Tibial nerve (tissue), 4 donors: ENCODE data around the gene LYPD4. TPM values are rescaled to one million over a fixed set of nuclear protein-coding genes. Genes with fewer than 3 reads are reported as not detected.
A peak's percentile ranks its signal among the peaks of the same experiment; 100 is the strongest.

ENCODE experiments used
- DNase-seq, 2 donors: peaks; one replicate each; pipeline ENCODE4 v3.0.0-alpha.2; 2019; ENCODE audit warnings: low spot score in 2 of 2
- H3K27ac ChIP-seq, 4 donors: fragments of 200-600 bp; sonication (generic) in 3 of 4; one replicate each; pipeline ENCODE4 v1.5.1; 2017 to 2019; ENCODE audit warnings: mild to moderate bottlenecking in 1 of 4
- H3K27me3 ChIP-seq, 2 donors: fragments of 200-600 bp; sonication (generic) in 1 of 2; one replicate each; pipeline versions ENCODE4 v1.5.1 to v1.6.0; 2017 to 2019
- H3K36me3 ChIP-seq, 3 donors: fragments of 200-600 bp; sonication (generic); one replicate each; pipeline ENCODE4 v1.5.1; 2018 to 2019
- H3K4me1 ChIP-seq, 4 donors: fragments of 200-600 bp; sonication (generic) in 3 of 4; one replicate each; pipeline ENCODE4 v1.5.1; 2017 to 2019
- H3K4me3 ChIP-seq, 4 donors: fragments of 200-600 bp; sonication (generic) in 3 of 4; one replicate each; pipeline ENCODE4 v1.5.1; 2017 to 2019; ENCODE audit warnings: mild to moderate bottlenecking in 1 of 4, moderate library complexity in 1 of 4
- H3K9me3 ChIP-seq, 4 donors: fragments of 200-600 bp; sonication (generic) in 3 of 4; one replicate each; pipeline ENCODE4 v1.5.1; 2017 to 2019
- CTCF ChIP-seq, 5 experiments: fragments of 200-600 bp in 3 of 5; fragments of 450-650 bp in 2 of 5; sonication (generic) in 3 of 5; IDR thresholded peaks; one replicate each; pipeline ENCODE4 v1.5.1; 2016 to 2019; ENCODE audit warnings: antibody characterized with exemption in 5 of 5, mild to moderate bottlenecking in 3 of 5, moderate library complexity in 2 of 5
- EP300 ChIP-seq, 2 donors: sonication (generic); formaldehyde crosslinking; IDR thresholded peaks; one replicate each; pipeline ENCODE4 v1.6.1; 2017; ENCODE audit warnings: antibody characterized with exemption in 2 of 2, mild to moderate bottlenecking in 1 of 2
- POLR2A ChIP-seq, 2 donors: fragments of 450-650 bp; IDR thresholded peaks; one replicate each; pipeline ENCODE4 v1.6.1; 2017; ENCODE audit warnings: antibody characterized with exemption in 2 of 2, mild to moderate bottlenecking in 2 of 2, moderate library complexity in 2 of 2
- WGBS, 2 donors: methylation state at CpG; one replicate each; pipeline ENCODE4 v1.1.5; 2018; 5-methylcytosine and 5-hydroxymethylcytosine counted together
- total RNA-seq, 4 donors: library from RNA; depleted of rRNA; stranded (reverse); fragments of >200 nt; gene quantifications; one replicate each; pipeline ENCODE4 v1.1.0, GENCODE V29; 2016

LYPD4 gene
- total RNA-seq, 4 donors from 2014 or later: not detected

DNA sequence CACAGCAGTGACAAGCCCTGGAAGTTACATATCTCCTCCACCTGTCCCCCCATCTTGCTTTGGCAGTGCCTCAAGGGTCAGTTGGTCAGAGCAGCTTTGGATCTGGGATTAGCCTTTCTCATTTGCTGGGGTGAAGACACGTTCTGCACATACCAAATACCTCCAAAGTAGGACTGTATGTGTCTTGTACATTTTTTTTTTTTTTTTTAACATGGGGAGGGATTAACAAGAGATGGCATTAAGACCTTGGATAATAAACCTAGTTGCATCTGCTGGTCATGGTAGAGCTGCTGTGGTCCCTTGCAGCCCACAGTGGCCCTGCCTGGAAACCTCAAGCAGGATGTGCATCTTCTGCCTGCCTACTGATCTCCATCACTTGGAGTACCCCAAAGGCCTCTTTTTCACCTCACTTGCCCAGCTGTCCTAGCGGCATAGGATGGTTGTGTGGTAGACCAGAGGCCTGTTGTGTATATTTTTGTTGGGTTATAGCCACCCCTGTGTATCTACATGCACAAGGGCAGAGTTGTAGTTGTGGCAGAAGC lies 18.0 kb upstream of the LYPD4 start:
- TF ChIP-seq EP300 (IDR thresholded peaks at IDR 0.05) (no peak), CTCF (IDR thresholded peaks at IDR 0.05) (no peak), POLR2A (IDR thresholded peaks at IDR 0.05) (no peak)
- H3K36me3 ChIP-seq: peaks cover 0 to 61% (median 0%) of the 10 kb centered on the region in 3 donors
- H3K9me3 ChIP-seq: no peaks in the 10 kb centered on the region
- WGBS, 2 donors: 72 to 78% methylated on average over 2 of the region's 2 CpGs
- peaks cover 3 to 62% (median 32%) of the 10 kb centered on the region in 4 donors for H3K4me1 ChIP-seq
- no peaks in the 10 kb centered on the region for H3K27me3 ChIP-seq
- H3K4me3 ChIP-seq: no peak overlapping the region
- no peak overlapping the region for H3K27ac ChIP-seq
- DNase-seq: no peak

- TF ChIP-seq CTCF (IDR thresholded peaks at IDR 0.05) (no peak), EP300 (IDR thresholded peaks at IDR 0.05) (no peak), POLR2A (IDR thresholded peaks at IDR 0.05) (no peak)
- DNase-seq: no peak
- Histone ChIP-seq H3K27me3 (no peaks in the 10 kb centered on the region), H3K27ac (no peak overlapping the region), H3K9me3 (no peaks in the 10 kb centered on the region), H3K4me1 (peaks cover 3 to 61% (median 32%) of the 10 kb centered on the region in 4 donors), H3K4me3 (peak overlapping the region in 1 of 4 donors; percentile 5), H3K36me3 (peaks cover 0 to 54% (median 0%) of the 10 kb centered on the region in 3 donors)
- 77 to 90% methylated on average over 9 of the region's 9 CpGs for WGBS, 2 donors
Measured at GRCh38 chr19:41861846-41862245, 17.4 kb upstream of the LYPD4 start.

DNA sequence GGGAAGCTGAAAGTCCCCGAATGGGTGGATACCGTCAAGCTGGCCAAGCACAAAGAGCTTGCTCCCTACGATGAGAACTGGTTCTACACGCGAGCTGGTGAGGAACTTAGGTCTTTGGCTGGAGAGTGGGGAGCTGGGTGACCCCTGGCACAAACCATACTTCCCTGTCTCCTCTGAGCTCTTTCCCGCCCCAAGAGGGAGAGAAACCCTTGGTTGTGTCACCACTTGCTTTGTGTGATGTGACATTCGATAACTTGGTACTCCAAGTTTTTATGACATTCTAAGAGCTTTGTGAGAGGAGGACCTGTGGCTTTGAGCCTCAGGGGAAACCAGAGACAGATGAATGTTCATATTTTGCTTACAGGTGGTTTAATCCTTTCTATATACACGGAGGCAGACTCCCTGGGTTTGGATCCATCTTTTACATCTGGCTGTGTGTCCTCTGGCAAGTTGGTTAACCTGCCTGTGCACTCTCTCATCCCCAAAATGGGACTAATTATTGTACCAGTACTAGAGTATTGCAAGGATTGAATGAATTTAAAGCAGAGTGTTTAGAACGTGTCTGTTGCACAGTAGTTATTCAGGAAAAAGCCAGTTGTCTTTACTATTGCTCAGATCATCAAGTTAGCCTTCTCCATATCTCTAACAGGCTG lies 16.8 kb upstream of the LYPD4 start:
- H3K9me3 ChIP-seq: no peaks in the 10 kb centered on the region
- no peaks in the 10 kb centered on the region for H3K27me3 ChIP-seq
- peaks cover 0 to 48% (median 0%) of the 10 kb centered on the region in 3 donors for H3K36me3 ChIP-seq
- peak overlapping the region; percentile 66 to 98 (median 94) for H3K4me3 ChIP-seq
- H3K4me1 ChIP-seq: peaks cover 3 to 55% (median 32%) of the 10 kb centered on the region in 4 donors
- peak overlapping the region; percentile 85 to 98 (median 93) for H3K27ac ChIP-seq
- DNase-seq: no peak
- no peak for TF ChIP-seq CTCF (IDR thresholded peaks at IDR 0.05)
- TF ChIP-seq POLR2A (IDR thresholded peaks at IDR 0.05): no peak
- TF ChIP-seq EP300 (IDR thresholded peaks at IDR 0.05): no peak
- 32 to 39% methylated on average over 9 of the region's 9 CpGs for WGBS, 2 donors

DNA sequence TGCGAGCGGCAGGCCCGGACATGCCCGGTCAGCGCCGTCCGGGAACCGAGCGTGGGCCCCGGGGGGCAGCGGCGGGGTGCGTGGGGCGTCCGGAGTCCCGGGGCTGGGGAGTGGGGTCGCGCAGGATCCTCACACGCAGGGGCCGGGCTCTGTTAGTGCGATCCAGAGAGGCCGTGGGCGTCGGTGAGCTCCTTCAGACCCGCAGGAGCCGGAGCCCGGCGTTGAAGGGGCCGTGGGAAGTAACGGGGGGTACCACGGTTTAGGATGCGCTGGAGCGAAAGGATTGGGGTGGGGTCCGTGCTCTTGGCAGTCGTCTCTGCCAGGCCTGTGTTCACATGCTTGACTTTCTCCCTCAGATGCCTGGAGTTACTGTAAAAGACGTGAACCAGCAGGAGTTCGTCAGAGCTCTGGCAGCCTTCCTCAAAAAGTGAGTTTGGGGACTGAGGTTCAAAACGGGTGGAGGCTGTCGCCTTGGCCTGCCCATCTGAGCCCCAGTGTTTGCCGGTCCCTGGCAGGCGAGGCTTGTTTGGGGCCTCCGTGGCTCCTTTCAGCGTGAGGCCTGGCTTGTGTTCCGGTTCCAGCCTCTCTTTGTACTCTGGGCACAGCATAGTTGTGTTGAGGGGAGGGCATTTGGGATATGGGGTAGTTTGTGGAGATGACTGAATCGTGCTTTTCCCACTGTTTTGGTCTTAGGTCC lies 16.1 kb upstream of the LYPD4 start:
- H3K4me3 ChIP-seq: peak overlapping the region; percentile 66 to 98 (median 94)
- peaks cover 0 to under 1% of the 10 kb centered on the region in 2 donors for H3K27me3 ChIP-seq
- H3K4me1 ChIP-seq: peaks cover 3 to 51% (median 32%) of the 10 kb centered on the region in 4 donors
- peak overlapping the region; percentile 85 to 98 (median 93) for H3K27ac ChIP-seq
- DNase-seq: no peak
- H3K9me3 ChIP-seq: no peaks in the 10 kb centered on the region
- WGBS, 2 donors: 0 to 2% methylated on average over 25 to 33 of the region's 45 CpGs
- peaks cover 0 to 44% (median 0%) of the 10 kb centered on the region in 3 donors for H3K36me3 ChIP-seq
- TF ChIP-seq EP300 (IDR thresholded peaks at IDR 0.05): no peak
- TF ChIP-seq CTCF (IDR thresholded peaks at IDR 0.05): no peak
- TF ChIP-seq POLR2A (IDR thresholded peaks at IDR 0.05): no peak
